Measurements from ENCODE around the gene B3GAT3. TPM values are rescaled to one million over a fixed set of nuclear protein-coding genes. Genes with fewer than 3 reads are reported as not detected.

B3GAT3 gene
- total RNA-seq, 1 experiment from 2014 or later, result 51.2 TPM

DNA sequence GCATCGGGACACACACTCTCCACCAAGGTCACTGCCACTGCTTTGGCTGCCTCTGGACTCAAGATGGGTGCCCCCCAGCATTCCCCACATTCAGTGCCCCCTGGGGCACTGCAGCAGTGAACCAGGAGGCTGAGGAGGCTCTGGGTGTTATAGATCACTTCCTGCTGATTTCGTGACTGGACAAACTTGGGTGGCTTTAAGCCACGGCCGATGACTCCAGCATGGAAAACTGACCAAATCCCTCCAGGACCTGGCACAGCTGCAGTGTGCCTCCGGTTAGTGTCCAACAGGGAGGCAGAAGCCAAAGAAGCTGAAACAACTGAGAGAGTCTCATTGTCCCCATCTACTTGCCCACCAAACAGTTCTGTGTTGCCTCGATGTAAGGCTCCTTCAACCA, 25.8 kb upstream of the B3GAT3 start (continued):
- TF ChIP-seq REST (IDR thresholded peaks at IDR 0.05; ENCODE audit: low read depth), result no peak
- TF ChIP-seq YY1 (IDR thresholded peaks at IDR 0.05; ENCODE audit: extremely low read depth, insufficient replicate concordance, low read depth, low read length), result no peak
- TF ChIP-seq ZFX (IDR thresholded peaks at IDR 0.05), result no peak

- DNase-seq (ENCODE audit: low read depth, low spot score) (no peak), ATAC-seq (peak; percentile 21)
- RAD21 ChIA-PET (ENCODE audit: low non-redundant PET in 1 of 2, low total read pairs in 2 of 2, uncharacterized antibody in 2 of 2, unreplicated experiment in 2 of 2), result interaction anchor here in 1 of 2 experiments (0.6 kb wide), 1 partner anchor 247 kb away, joined by 3 read pairs; no protein-coding TSS in a partner anchor
- H3K4me2 ChIP-seq (ENCODE audit: low read length), result peak overlapping the region; percentile 84
- H3K79me2 ChIP-seq (ENCODE audit: insufficient read depth, low read length), result peaks cover 65% of the 10 kb centered on the region
- peaks cover 10 to 22% of the 10 kb centered on the region in 2 experiments; a peak in 3 of 4 replicates for H3K36me3 ChIP-seq (ENCODE audit: control insufficient read depth in 1 of 2, insufficient read depth in 2 of 2, low read length in 2 of 2)
- no TSS peak for BruUV-seq (replicated peaks)
- H3K9me3 ChIP-seq (ENCODE audit: control insufficient read depth in 1 of 2, insufficient read depth in 1 of 2, low read depth in 1 of 2, low read length in 2 of 2), result no peaks in the 10 kb centered on the region
- H3K27ac ChIP-seq (ENCODE audit: low read depth, low read length), result peak overlapping the region; percentile 41; the same call in 1 of the 2 replicates
- H3K4me1 ChIP-seq (ENCODE audit: control insufficient read depth in 1 of 2, insufficient read depth in 2 of 2, low read length in 2 of 2), result peaks cover 11 to 24% of the 10 kb centered on the region in 2 experiments
- no peak overlapping the region for H3K4me3 ChIP-seq (replicated peaks in 1 of 2; ENCODE audit: low read depth in 1 of 2, low read length in 2 of 2)
- no peak overlapping the region for H3K9ac ChIP-seq (ENCODE audit: low read length)
- no peaks in the 10 kb centered on the region for H3K9me2 ChIP-seq (ENCODE audit: insufficient read depth)
- H3K27me3 ChIP-seq (ENCODE audit: insufficient read depth, low read length), result no peaks in the 10 kb centered on the region
- CTCF ChIA-PET, result interaction anchor here (1.6 kb wide), 1 partner anchor 222 kb away, joined by 4 read pairs; no protein-coding TSS in a partner anchor
- no peaks in the 10 kb centered on the region for H4K20me1 ChIP-seq (ENCODE audit: insufficient read depth)
- no peak overlapping the region for H2AFZ ChIP-seq (ENCODE audit: low read depth, low read length, poor library complexity, severe bottlenecking)
- POLR2A ChIA-PET, result interaction anchor here (0.8 to 14.1 kb wide), 5 partner anchors 8 to 194 kb away, joined by 3 to 195 read pairs (median 5); partner anchors contain the start of genes B3GAT3, C11orf98 and CSKMT
- intact Hi-C loops (cut with micrococcal nuclease), result loop anchor here (5.0 kb wide), 1 partner anchor 35 kb away; the partner anchor contains the start of genes EML3 and ROM1
- no peak for TF ChIP-seq SP1 (IDR thresholded peaks at IDR 0.05; ENCODE audit: low read depth)
- no peak for TF ChIP-seq EGR1 (IDR thresholded peaks at IDR 0.05; ENCODE audit: low read depth)
- no peak for TF ChIP-seq EZH2 (IDR thresholded peaks at IDR 0.05)
- TF ChIP-seq MAX (IDR thresholded peaks at IDR 0.05), result no peak
- no peak; the same call in 1 of the 2 replicates for TF ChIP-seq FOSL1 (IDR thresholded peaks at IDR 0.05; ENCODE audit: low read depth)
- no peak for TF ChIP-seq TCF7L2 (IDR thresholded peaks at IDR 0.05; ENCODE audit: borderline replicate concordance, extremely low read depth, insufficient read depth, insufficient read length)
- TF ChIP-seq SIN3A (IDR thresholded peaks at IDR 0.05; ENCODE audit: low read depth), result no peak
- TF ChIP-seq, protein P1, sequence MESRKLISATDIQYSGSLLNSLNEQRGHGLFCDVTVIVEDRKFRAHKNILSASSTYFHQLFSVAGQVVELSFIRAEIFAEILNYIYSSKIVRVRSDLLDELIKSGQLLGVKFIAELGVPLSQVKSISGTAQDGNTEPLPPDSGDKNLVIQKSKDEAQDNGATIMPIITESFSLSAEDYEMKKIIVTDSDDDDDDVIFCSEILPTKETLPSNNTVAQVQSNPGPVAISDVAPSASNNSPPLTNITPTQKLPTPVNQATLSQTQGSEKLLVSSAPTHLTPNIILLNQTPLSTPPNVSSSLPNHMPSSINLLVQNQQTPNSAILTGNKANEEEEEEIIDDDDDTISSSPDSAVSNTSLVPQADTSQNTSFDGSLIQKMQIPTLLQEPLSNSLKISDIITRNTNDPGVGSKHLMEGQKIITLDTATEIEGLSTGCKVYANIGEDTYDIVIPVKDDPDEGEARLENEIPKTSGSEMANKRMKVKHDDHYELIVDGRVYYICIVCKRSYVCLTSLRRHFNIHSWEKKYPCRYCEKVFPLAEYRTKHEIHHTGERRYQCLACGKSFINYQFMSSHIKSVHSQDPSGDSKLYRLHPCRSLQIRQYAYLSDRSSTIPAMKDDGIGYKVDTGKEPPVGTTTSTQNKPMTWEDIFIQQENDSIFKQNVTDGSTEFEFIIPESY (IDR thresholded peaks at IDR 0.05; ENCODE audit: extremely low read depth, insufficient replicate concordance, low read length), result no peak
- TF ChIP-seq ZNF274 (IDR thresholded peaks at IDR 0.05; ENCODE audit: low read depth, low read length), result no peak
- TF ChIP-seq JUND (IDR thresholded peaks at IDR 0.05), result no peak
- no peak for TF ChIP-seq POLR2AphosphoS5 (IDR thresholded peaks at IDR 0.05; ENCODE audit: low read depth, low read length)
These were observed 25.2 kb upstream of the B3GAT3 start for GRCh38 chr11:62646825-62647608.
